PC-9 (cell line): ENCODE results near the gene NKX2-8. TPM values are rescaled to one million over a fixed set of nuclear protein-coding genes. Genes with fewer than 3 reads are reported as not detected.

ENCODE experiments used
- BruUV-seq: library from RNA; stranded (reverse); fragments of 400-500 nt; replicated peaks from 2 replicates; lab custom pipeline; 2021; lab: Mats Ljungman, UMichigan
- CTCF ChIA-PET: fragments of 300-600 bp; sonication (Branson Sonifier 250); formaldehyde crosslinking; loops from one replicate; lab custom pipeline; 2022; ENCODE audit warnings: antibody characterized with exemption; lab: Charles Lee
- POLR2A ChIA-PET: fragments of 300-600 bp; sonication (Branson Sonifier 250); formaldehyde crosslinking; loops from one replicate; lab custom pipeline; 2022; ENCODE audit warnings: antibody characterized with exemption; ENCODE audit not compliant: unreplicated experiment; lab: Charles Lee
- DNase-seq, 2 experiments: peaks; one replicate each; pipeline versions ENCODE4 v3.0.0 to v3.0.0-alpha.2; 2015 to 2022; ENCODE audit warnings: mixed read lengths in 1 of 2
- H2AFZ ChIP-seq: fragments of 200-600 bp; sonication (generic); 2 replicates; pipeline ENCODE4 v1.8.1; 2017; ENCODE audit warnings: antibody characterized with exemption
- H3F3A ChIP-seq: fragments of 200-600 bp; sonication (generic); 2 replicates; pipeline ENCODE4 v1.8.1; 2017; ENCODE audit warnings: antibody characterized with exemption, mild to moderate bottlenecking, low read depth; ENCODE audit not compliant: insufficient read depth
- H3K27ac ChIP-seq: fragments of 200-600 bp; sonication (generic); 2 replicates; pipeline ENCODE4 v1.6.1; 2016; ENCODE audit warnings: mixed run types
- H3K27me3 ChIP-seq: fragments of 200-600 bp; sonication (generic); 2 replicates; pipeline ENCODE4 v1.6.1; 2016; ENCODE audit warnings: low read depth, mixed run types; ENCODE audit not compliant: insufficient read depth
- H3K36me3 ChIP-seq: fragments of 200-600 bp; sonication (generic); 2 replicates; pipeline ENCODE4 v1.6.1; 2016; ENCODE audit warnings: low read depth, mixed run types
- H3K4me1 ChIP-seq: fragments of 200-600 bp; sonication (generic); replicated peaks from 2 replicates; pipeline ENCODE4 v1.6.1; 2016; ENCODE audit warnings: mixed run types; ENCODE audit not compliant: insufficient read depth
- H3K4me2 ChIP-seq: fragments of 200-600 bp; sonication (generic); 2 replicates; pipeline ENCODE4 v1.6.1; 2017; ENCODE audit warnings: mixed run types
- H3K4me3 ChIP-seq: fragments of 200-600 bp; sonication (generic); 2 replicates; pipeline ENCODE4 v1.6.1; 2016; ENCODE audit warnings: mixed run types
- H3K79me2 ChIP-seq: fragments of 200-600 bp; sonication (generic); 2 replicates; pipeline ENCODE4 v1.6.1; 2017; ENCODE audit warnings: low read depth, mixed run types
- H3K9me2 ChIP-seq: fragments of 200-600 bp; sonication (generic); 2 replicates; pipeline ENCODE4 v1.8.1; 2017; ENCODE audit warnings: mild to moderate bottlenecking; ENCODE audit not compliant: insufficient read depth
- H3K9me3 ChIP-seq: fragments of 200-600 bp; sonication (generic); 2 replicates; pipeline ENCODE4 v1.8.1; 2016; ENCODE audit warnings: low read depth; ENCODE audit not compliant: insufficient read depth
- H4K20me1 ChIP-seq: fragments of 200-600 bp; sonication (generic); 2 replicates; pipeline ENCODE4 v1.8.1; 2017; ENCODE audit not compliant: insufficient read depth
- EZH2 ChIP-seq: fragments of 200-600 bp; sonication (generic); IDR thresholded peaks from 2 replicates; pipeline ENCODE4 v1.8.0; 2017; ENCODE audit warnings: antibody characterized with exemption, low read depth
- intact Hi-C: fragments of 100-400 bp; cut with micrococcal nuclease; formaldehyde crosslinking; loops from one replicate; pipeline ENCODE4 v1.10.0; 2022; ENCODE audit not compliant: unreplicated experiment
- total RNA-seq: library from RNA; stranded (reverse); gene quantifications from 2 replicates; pipeline ENCODE4 v1.2.3, GENCODE V29; 2021
- TF ChIP-seq, protein P1 (sequence below): fragments of 200-600 bp; sonication (generic); conservative IDR thresholded peaks from 2 replicates; pipeline ENCODE4 v1.6.1; 2017; ENCODE audit warnings: mixed run types, antibody characterized with exemption, mild to moderate bottlenecking, moderate library complexity

The NKX2-8 gene
- total RNA-seq, 1 experiment from 2014 or later = 1.1 TPM

DNA sequence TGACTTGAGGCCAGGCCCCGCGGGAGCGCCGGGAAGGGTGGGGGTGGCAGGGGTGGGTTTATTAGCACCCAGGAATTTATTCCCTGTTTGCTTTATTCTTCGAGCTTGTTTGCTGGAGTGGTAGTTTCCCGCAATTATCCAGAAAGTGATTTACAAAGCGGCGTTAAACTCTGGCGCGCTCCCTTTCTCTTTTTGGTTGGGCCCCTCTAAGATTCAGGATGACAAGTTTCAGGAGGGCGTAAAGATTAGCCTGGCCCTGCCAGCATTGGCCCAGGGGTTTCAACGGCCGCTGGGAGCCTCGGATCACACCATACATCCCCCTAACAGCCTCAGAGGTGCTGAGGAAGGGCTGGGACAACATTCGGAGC lies 444 bp upstream of the NKX2-8 start:
- ChIA-PET CTCF (no interaction called here), POLR2A (no interaction called here)
- no peak overlapping the region for H3K27ac ChIP-seq
- H3K27me3 ChIP-seq = no peaks in the 10 kb centered on the region
- no peaks in the 10 kb centered on the region for H3K36me3 ChIP-seq
- H3K79me2 ChIP-seq = no peaks in the 10 kb centered on the region
- H3K9me3 ChIP-seq = no peaks in the 10 kb centered on the region
- DNase-seq = no peak
- H3K4me2 ChIP-seq = peak overlapping the region; percentile 86; the same call in 1 of the 2 replicates
- BruUV-seq = no TSS peak
- H3K9me2 ChIP-seq = no peaks in the 10 kb centered on the region
- TF ChIP-seq EZH2 = no peak
- TF ChIP-seq, protein P1, sequence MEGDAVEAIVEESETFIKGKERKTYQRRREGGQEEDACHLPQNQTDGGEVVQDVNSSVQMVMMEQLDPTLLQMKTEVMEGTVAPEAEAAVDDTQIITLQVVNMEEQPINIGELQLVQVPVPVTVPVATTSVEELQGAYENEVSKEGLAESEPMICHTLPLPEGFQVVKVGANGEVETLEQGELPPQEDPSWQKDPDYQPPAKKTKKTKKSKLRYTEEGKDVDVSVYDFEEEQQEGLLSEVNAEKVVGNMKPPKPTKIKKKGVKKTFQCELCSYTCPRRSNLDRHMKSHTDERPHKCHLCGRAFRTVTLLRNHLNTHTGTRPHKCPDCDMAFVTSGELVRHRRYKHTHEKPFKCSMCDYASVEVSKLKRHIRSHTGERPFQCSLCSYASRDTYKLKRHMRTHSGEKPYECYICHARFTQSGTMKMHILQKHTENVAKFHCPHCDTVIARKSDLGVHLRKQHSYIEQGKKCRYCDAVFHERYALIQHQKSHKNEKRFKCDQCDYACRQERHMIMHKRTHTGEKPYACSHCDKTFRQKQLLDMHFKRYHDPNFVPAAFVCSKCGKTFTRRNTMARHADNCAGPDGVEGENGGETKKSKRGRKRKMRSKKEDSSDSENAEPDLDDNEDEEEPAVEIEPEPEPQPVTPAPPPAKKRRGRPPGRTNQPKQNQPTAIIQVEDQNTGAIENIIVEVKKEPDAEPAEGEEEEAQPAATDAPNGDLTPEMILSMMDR = no peak
- H4K20me1 ChIP-seq = no peaks in the 10 kb centered on the region
- H2AFZ ChIP-seq = no peak overlapping the region
- intact Hi-C loops = no loop called here
- H3F3A ChIP-seq = no peaks in the 10 kb centered on the region
- no peaks in the 10 kb centered on the region for H3K4me1 ChIP-seq
- no peak overlapping the region; the same call in 1 of the 2 replicates for H3K4me3 ChIP-seq

DNA sequence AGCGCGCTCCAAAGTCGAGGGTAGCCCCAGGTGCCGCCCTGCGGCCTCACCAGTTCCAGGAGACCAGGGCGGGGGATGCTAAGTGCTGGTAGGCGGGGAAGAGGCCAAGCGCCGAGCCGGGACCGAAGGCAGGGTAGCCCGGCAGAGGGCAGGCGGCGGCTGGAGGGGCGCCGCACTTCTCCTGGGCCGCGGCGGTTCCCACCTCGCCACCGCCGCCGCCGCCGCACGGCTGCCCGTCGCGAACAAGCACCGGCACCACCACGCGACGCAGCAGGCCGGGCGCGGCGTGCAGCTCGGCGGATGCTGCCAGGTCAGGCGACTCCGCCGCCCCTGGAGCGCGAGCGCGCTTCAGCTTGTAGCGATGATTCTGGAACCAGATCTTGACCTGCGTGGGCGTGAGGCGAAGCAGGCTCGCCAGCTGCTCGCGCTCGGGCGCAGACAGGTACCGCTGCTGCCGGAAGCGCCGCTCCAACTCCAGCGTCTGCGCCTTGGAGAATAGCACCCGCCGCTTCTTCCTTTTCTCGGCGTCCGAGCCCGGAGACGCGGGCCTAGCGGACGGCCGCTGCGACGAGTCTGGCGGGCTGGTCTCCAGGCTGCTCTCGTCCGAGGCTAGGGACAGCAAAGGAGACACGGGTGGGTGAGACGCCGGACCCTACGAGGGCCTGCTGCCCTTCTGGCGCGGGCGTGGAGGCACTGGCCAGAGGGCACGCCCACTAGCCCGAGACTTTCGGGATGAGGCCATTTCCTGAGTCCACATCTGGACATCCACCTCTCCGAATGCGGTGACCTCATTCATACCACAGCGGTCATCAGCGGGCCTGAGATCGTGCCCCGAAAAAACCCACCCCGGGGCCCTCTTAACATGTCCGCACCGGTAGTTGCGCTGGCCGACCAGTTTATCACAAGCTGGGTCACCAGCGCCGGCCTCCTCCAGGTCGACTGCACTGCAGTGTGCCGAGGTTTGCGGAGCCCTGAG lies 1.3 kb downstream of the NKX2-8 start:
- no peaks in the 10 kb centered on the region for H3K9me2 ChIP-seq
- intact Hi-C loops = no loop called here
- no peaks in the 10 kb centered on the region for H3K79me2 ChIP-seq
- no peaks in the 10 kb centered on the region for H3K4me1 ChIP-seq
- H3K36me3 ChIP-seq = no peaks in the 10 kb centered on the region
- no TSS peak for BruUV-seq
- peak overlapping the region; percentile 90; the same call in 1 of the 2 replicates for H2AFZ ChIP-seq
- H3K27me3 ChIP-seq = no peaks in the 10 kb centered on the region
- POLR2A ChIA-PET = no interaction called here
- no peaks in the 10 kb centered on the region for H4K20me1 ChIP-seq
- no peaks in the 10 kb centered on the region for H3K9me3 ChIP-seq
- no peak for TF ChIP-seq EZH2
- TF ChIP-seq, protein P1 = no peak
- DNase-seq = peak in 1 of 2 experiments; percentile 41
- peak overlapping the region; percentile 86 for H3K4me2 ChIP-seq
- no peaks in the 10 kb centered on the region for H3F3A ChIP-seq
- H3K27ac ChIP-seq = no peak overlapping the region
- CTCF ChIA-PET = no interaction called here
- peak overlapping the region; percentile 75 for H3K4me3 ChIP-seq

DNA sequence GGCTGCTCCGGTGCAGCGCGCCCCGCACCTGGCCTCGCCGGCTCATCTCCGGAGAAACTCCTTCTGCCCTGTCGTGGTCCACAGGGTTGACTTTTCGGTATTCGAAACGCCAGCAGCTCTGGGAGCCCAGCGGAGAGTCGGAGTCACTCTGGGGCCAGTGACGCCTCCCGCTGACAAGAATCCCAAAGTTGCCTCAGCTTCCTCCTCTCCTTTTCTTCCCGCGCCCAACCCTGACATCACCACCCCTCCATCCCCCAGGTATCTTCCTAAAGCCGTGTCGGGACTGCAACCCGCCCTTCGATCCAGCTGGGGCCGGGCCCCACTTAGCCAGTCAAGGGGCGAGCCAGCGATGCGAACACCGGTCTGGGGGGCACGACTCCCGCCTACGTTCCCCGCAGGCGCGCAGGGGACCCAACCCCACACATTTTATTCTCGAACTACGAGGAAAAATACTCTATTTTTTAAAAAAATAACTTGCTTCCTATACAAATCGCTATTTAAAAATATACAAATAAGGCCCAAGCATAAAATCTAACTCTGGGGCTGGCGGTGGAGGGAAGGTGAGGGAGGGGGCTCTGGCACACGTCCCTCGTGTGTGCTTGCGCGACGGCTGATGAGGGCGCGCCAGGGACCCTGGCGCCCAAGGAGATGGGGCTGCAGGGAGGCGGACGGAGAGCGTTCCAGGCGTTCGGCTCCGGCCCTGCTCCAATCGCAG lies 2.1 kb downstream of the NKX2-8 start:
- Histone ChIP-seq H3K9me3 (no peaks in the 10 kb centered on the region), H4K20me1 (no peaks in the 10 kb centered on the region), H3K36me3 (no peaks in the 10 kb centered on the region), H3K4me3 (no peak overlapping the region), H3K27ac (no peak overlapping the region), H3K9me2 (no peaks in the 10 kb centered on the region), H3K27me3 (no peaks in the 10 kb centered on the region), H3K4me1 (no peaks in the 10 kb centered on the region), H2AFZ (no peak overlapping the region), H3K4me2 (no peak overlapping the region), H3F3A (no peaks in the 10 kb centered on the region), H3K79me2 (no peaks in the 10 kb centered on the region)
- ChIA-PET CTCF (no interaction called here), POLR2A (no interaction called here)
- intact Hi-C loops = no loop called here
- TF ChIP-seq, protein P1 = no peak
- TF ChIP-seq EZH2 = no peak
- no peak for DNase-seq
- no TSS peak for BruUV-seq
